Cardiac fibroblast (primary cell): ENCODE measurements around the gene JOSD1.
A peak's percentile ranks its signal among the peaks of the same experiment; 100 is the strongest.

Source experiments
- DNase-seq, 2 donors: peaks; one replicate each; pipeline versions ENCODE4 v3.0.0 to v3.0.0-alpha.2; 2010; ENCODE audit warnings: low read depth in 2 of 2
- H3K4me3 ChIP-seq, 2 donors: replicated peaks in 1 of 2; 1 replicate in 1 of 2; 2 replicates in 1 of 2; pipeline ENCODE4 v1.5.1; 2011; ENCODE audit warnings: low read depth in 2 of 2, low read length in 2 of 2, mild to moderate bottlenecking in 2 of 2, moderate library complexity in 1 of 2
- CTCF ChIP-seq: IDR thresholded peaks from one replicate; pipeline ENCODE4 v1.5.1; 2011; ENCODE audit warnings: low read depth, mild to moderate bottlenecking, low read length, inconsistent platforms

Gene JOSD1

GRCh38 chr22:38720350-38720749, 19.6 kb upstream of the JOSD1 start:
- no peak for TF ChIP-seq CTCF
- DNase-seq = no peak
- H3K4me3 ChIP-seq = no peak overlapping the region

- no peak for DNase-seq
- H3K4me3 ChIP-seq = no peak overlapping the region
- no peak for TF ChIP-seq CTCF
Observed at GRCh38 chr22:38719196-38719595, 18.5 kb upstream of the JOSD1 start.

- TF ChIP-seq CTCF = peak; percentile 82
- no peak overlapping the region for H3K4me3 ChIP-seq
Observed at GRCh38 chr22:38718414-38718813, 17.7 kb upstream of the JOSD1 start.

GRCh38 chr22:38717244-38717643, 16.5 kb upstream of the JOSD1 start:
- H3K4me3 ChIP-seq = no peak overlapping the region
- no peak for DNase-seq
- TF ChIP-seq CTCF = no peak

More at GRCh38 chr22:38718414-38718813, 17.7 kb upstream of the JOSD1 start:
- peak; percentile 76 to 82 for DNase-seq

- no peak overlapping the region for H3K4me3 ChIP-seq
- DNase-seq = no peak
- TF ChIP-seq CTCF = no peak
Observed at GRCh38 chr22:38716826-38717225, 16.1 kb upstream of the JOSD1 start.

- no peak for DNase-seq
- no peak overlapping the region for H3K4me3 ChIP-seq
- TF ChIP-seq CTCF = no peak
Observed at GRCh38 chr22:38716271-38716670, 15.5 kb upstream of the JOSD1 start.

- TF ChIP-seq CTCF = no peak
- H3K4me3 ChIP-seq = no peak overlapping the region
- DNase-seq = no peak
Observed at GRCh38 chr22:38715852-38716251, 15.1 kb upstream of the JOSD1 start.
